ENCODE data around the gene SERAC1.

SERAC1 gene

DNA sequence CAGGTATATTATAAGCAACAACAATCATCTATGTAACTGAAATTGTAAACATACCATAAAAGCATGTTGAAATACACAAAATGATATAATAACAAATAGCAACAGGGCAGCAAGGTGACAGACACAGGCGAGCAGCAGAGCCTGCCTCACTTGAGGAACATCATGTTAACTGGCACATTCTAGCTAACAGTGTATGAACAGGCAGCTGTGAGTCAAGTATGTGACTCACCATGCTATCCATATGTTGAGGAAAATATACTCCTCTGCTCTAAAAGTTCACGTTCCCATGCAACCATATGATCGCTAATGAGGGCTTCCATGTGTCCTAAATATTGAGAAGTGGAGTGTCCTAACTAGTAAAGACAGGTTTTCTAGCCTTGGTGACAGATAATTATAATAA, 18.4 kb downstream of the SERAC1 start:
- DNase-seq (ENCODE audit: low read depth), result no peak
- H3K4me3 ChIP-seq (ENCODE audit: low read depth, low read length), result no peak overlapping the region
- TF ChIP-seq, protein P1, sequence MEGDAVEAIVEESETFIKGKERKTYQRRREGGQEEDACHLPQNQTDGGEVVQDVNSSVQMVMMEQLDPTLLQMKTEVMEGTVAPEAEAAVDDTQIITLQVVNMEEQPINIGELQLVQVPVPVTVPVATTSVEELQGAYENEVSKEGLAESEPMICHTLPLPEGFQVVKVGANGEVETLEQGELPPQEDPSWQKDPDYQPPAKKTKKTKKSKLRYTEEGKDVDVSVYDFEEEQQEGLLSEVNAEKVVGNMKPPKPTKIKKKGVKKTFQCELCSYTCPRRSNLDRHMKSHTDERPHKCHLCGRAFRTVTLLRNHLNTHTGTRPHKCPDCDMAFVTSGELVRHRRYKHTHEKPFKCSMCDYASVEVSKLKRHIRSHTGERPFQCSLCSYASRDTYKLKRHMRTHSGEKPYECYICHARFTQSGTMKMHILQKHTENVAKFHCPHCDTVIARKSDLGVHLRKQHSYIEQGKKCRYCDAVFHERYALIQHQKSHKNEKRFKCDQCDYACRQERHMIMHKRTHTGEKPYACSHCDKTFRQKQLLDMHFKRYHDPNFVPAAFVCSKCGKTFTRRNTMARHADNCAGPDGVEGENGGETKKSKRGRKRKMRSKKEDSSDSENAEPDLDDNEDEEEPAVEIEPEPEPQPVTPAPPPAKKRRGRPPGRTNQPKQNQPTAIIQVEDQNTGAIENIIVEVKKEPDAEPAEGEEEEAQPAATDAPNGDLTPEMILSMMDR (IDR thresholded peaks at IDR 0.05; ENCODE audit: control insufficient read depth, extremely low read depth, insufficient read depth), result no peak

DNA sequence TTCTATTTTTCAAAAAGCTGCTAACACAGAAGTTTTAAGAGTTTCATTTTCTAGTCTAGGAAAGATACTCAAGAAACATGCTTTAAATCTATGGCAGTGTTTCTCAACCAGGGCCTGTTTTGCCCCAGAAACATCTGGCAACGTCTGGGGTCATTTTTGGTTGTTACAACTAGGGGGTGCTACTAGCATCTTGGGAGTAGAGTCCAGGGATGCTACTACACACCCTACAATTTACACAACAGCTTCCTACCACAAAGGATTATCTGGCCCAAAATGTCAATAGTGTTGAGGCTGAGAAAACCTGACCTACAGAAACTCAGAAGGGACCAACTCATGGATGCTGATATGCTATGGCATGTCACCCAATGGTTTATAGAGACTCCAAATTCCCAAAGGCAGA, 24.4 kb downstream of the SERAC1 start:
- TF ChIP-seq, protein P1 (IDR thresholded peaks at IDR 0.05; ENCODE audit: control insufficient read depth, extremely low read depth, insufficient read depth), result no peak
- DNase-seq (ENCODE audit: low read depth), result no peak

DNA sequence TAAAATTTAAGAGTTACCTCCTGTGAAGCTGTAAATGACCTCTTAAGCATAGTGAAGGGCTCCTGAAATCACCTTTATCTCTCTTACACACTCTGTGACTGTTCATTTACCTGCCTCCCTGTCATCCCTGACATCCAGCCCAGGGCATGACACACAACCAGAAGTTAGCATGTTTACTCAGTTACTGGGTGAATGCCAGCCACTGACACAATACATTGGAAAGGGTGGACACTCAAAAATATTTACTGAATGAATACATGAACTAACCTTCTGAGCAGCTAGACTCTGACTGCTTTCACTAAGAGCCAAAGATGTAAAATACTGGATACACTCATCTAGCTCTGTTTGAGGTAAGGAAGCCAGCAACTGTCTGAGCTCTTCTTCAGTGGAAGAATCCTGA, 25.3 kb downstream of the SERAC1 start:
- H3K4me3 ChIP-seq (ENCODE audit: low read depth, low read length), result no peak overlapping the region
- TF ChIP-seq, protein P1 (IDR thresholded peaks at IDR 0.05; ENCODE audit: control insufficient read depth, extremely low read depth, insufficient read depth), result no peak
- DNase-seq (ENCODE audit: low read depth), result peak; percentile 82

More for the DNA sequence above, 24.4 kb downstream of the SERAC1 start:
- no peak overlapping the region for H3K4me3 ChIP-seq (ENCODE audit: low read depth, low read length)

DNA sequence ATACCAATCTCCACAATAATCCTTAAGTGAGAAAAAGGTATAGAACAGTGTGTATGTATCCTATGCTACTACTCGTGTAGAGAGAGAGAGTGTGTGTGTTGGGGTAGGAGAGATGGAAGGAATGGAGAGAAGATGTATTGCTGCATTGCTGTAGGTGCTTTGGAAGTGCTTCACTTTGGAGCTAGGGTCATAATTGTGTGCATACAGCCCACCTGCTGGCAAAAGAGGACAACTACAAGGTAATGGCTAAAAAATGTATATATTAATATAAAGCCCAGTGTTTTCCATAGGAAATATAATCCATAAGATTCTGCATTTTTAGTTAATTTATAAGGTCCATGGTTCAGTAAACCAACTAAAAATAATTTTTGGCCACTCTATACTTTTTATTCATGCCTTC, 36.1 kb downstream of the SERAC1 start:
- no peak overlapping the region for H3K4me3 ChIP-seq (ENCODE audit: low read depth, low read length)
- TF ChIP-seq, protein P1 (IDR thresholded peaks at IDR 0.05; ENCODE audit: control insufficient read depth, extremely low read depth, insufficient read depth), result peak; percentile 20; the same call in 1 of the 2 replicates
- no peak for DNase-seq (ENCODE audit: low read depth)

DNA sequence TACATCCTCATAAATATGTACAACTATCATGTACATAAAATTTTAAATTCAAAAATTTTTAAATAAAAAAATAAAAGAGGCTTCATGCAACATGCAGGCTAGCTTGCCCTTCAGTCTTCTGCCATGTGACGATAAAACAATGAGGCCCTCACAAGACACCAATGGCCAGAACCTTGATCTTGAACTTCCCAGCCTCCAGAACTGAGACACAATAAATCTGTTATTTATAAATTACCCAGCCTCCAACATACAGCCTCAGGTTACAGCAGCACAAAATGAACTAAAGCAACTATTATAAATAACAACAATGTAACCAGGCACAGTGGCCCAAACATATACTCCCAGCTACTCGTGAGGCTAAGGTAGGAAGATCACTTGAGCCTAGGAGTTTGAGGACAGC, 42.8 kb downstream of the SERAC1 start:
- H3K4me3 ChIP-seq (ENCODE audit: low read depth, low read length), result no peak overlapping the region
- no peak for DNase-seq (ENCODE audit: low read depth)
- TF ChIP-seq, protein P1 (IDR thresholded peaks at IDR 0.05; ENCODE audit: control insufficient read depth, extremely low read depth, insufficient read depth), result no peak

DNA sequence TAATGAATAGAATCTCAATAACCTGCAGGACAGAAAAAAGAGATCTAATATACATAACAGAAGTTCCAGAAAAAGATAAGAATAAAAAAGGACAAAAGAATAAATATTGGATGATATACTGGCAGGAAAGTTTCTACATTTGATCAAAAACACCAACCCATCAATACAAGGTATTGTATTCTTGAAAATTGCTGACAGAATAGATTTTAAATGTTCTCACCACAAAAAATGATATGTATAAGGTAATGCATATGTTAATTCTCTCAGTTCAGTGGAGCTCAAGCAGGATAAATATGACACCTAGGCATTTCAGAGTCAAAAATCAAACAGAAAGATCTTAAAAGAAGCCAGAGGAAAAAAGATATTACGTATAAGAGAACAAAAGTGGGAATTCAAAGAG, 43.8 kb downstream of the SERAC1 start:
- no peak for DNase-seq (ENCODE audit: low read depth)
- TF ChIP-seq, protein P1 (IDR thresholded peaks at IDR 0.05; ENCODE audit: control insufficient read depth, extremely low read depth, insufficient read depth), result no peak
- H3K4me3 ChIP-seq (ENCODE audit: low read depth, low read length), result no peak overlapping the region

DNA sequence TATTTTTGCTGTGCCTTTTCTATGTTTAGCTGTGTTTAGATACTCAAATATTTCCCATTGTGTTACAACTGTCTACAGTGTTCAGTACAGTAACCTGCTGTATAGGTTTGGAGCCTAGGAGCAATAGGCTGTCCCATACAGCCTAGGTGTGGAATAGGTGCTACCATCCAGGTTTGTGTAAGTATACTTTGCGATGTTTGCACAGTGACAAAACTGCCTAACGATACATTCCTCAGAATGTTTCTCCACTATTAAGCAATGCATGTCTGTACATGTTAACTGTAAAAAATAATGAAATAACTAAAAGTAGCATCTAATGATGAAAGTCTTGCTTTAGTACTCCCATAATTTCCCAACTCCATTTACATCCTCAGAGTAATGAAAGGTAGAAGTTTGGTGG, 46.0 kb downstream of the SERAC1 start:
- DNase-seq (ENCODE audit: low read depth), result peak; percentile 51
- no peak overlapping the region for H3K4me3 ChIP-seq (ENCODE audit: low read depth, low read length)
- TF ChIP-seq, protein P1 (IDR thresholded peaks at IDR 0.05; ENCODE audit: control insufficient read depth, extremely low read depth, insufficient read depth), result no peak
